Testis (tissue), 3 donors: Measurements from ENCODE around the gene ADRA2B. TPM values are rescaled to one million over a fixed set of nuclear protein-coding genes. Genes with fewer than 3 reads are reported as not detected.
A peak's percentile ranks its signal among the peaks of the same experiment; 100 is the strongest.

Experiments used
- DNase-seq: peaks from one replicate; pipeline ENCODE4 v3.0.0-alpha.2; 2019
- H3K27ac ChIP-seq, 2 donors: fragments of 200-600 bp; sonication (generic); one replicate each; pipeline ENCODE4 v1.5.1; 2019
- H3K27me3 ChIP-seq: fragments of 200-600 bp; sonication (generic); one replicate; pipeline ENCODE4 v1.5.1; 2019
- H3K36me3 ChIP-seq: fragments of 200-600 bp; sonication (generic); one replicate; pipeline ENCODE4 v1.5.1; 2017; ENCODE audit warnings: low read depth; ENCODE audit errors: missing control alignments
- H3K4me1 ChIP-seq: fragments of 200-600 bp; sonication (generic); one replicate; pipeline ENCODE4 v1.5.1; 2019
- H3K4me3 ChIP-seq, 2 donors: fragments of 200-600 bp; sonication (generic); one replicate each; pipeline ENCODE4 v1.5.1; 2017 to 2019
- H3K9me3 ChIP-seq: fragments of 200-600 bp; sonication (generic); one replicate; pipeline ENCODE4 v1.5.1; 2017
- CTCF ChIP-seq, 3 experiments: fragments of 450-650 bp in 2 of 3; fragments of 200-600 bp in 1 of 3; sonication (generic) in 1 of 3; IDR thresholded peaks; one replicate each; pipeline ENCODE4 v1.5.1; 2016 to 2019; ENCODE audit warnings: antibody characterized with exemption in 3 of 3, mild to moderate bottlenecking in 2 of 3, moderate library complexity in 1 of 3
- POLR2A ChIP-seq: fragments of 450-650 bp; IDR thresholded peaks from one replicate; pipeline ENCODE4 v1.6.1; 2017; ENCODE audit warnings: antibody characterized with exemption, mild to moderate bottlenecking, moderate library complexity
- WGBS, 2 donors: methylation state at CpG; one replicate each; pipeline ENCODE4 v1.1.5; 2018; 5-methylcytosine and 5-hydroxymethylcytosine counted together
- intact Hi-C: fragments of 100-400 bp; cut with DNase I; formaldehyde crosslinking; loops from one replicate; pipeline ENCODE4 v1.15.1; 2023; ENCODE audit warnings: low total_unique reads
- polyA plus RNA-seq: library from polyadenylated mRNA; stranded (reverse); fragments of 350-450 nt; fragmentation: Illumina TruSeq; extraction: RNeasy Lipid Tissue Mini Kit (QIAGEN cat#74804); gene quantifications from one replicate; pipeline ENCODE4 v1.2.3, GENCODE V29; 2014; ENCODE audit warnings: low read depth, low replicate concordance; ENCODE audit not compliant: insufficient read depth
- total RNA-seq, 2 donors: library from RNA; depleted of rRNA; stranded (reverse); fragments of >200 nt; gene quantifications; one replicate each; pipeline ENCODE4 v1.2.3, GENCODE V29; 2016

ADRA2B gene
- total and polyA plus RNA-seq, 3 donors from 2014 or later = 2.1 to 2.6 (median 2.4) TPM

GRCh38 chr2:96146153-96146880 is 29.9 kb upstream of the ADRA2B start:
- H3K4me3 ChIP-seq = no peak overlapping the region
- peak overlapping the region; percentile 36 to 54 for H3K27ac ChIP-seq
- intact Hi-C loops = no loop called here
- peak; percentile 47 for DNase-seq
- H3K27me3 ChIP-seq = no peaks in the 10 kb centered on the region
- peaks cover 33% of the 10 kb centered on the region for H3K4me1 ChIP-seq
- H3K9me3 ChIP-seq = no peaks in the 10 kb centered on the region
- H3K36me3 ChIP-seq = no peaks in the 10 kb centered on the region
- TF ChIP-seq CTCF (IDR thresholded peaks at IDR 0.05) (no peak), POLR2A (no peak)
- 27 to 33% methylated on average over 10 to 20 of the region's 20 CpGs for WGBS, 2 donors

- Histone ChIP-seq H3K36me3 (no peaks in the 10 kb centered on the region), H3K27ac (peak overlapping the region; percentile 18 to 54), H3K4me1 (peaks cover 33% of the 10 kb centered on the region), H3K4me3 (no peak overlapping the region), H3K9me3 (no peaks in the 10 kb centered on the region), H3K27me3 (no peaks in the 10 kb centered on the region)
- 22 to 34% methylated on average over 3 of the region's 3 CpGs for WGBS, 2 donors
- DNase-seq = no peak
- TF ChIP-seq POLR2A (no peak), CTCF (IDR thresholded peaks at IDR 0.05) (no peak)
- intact Hi-C loops = no loop called here
Measured at GRCh38 chr2:96145848-96146152, 29.4 kb upstream of the ADRA2B start.

- intact Hi-C loops = no loop called here
- H3K27me3 ChIP-seq = no peaks in the 10 kb centered on the region
- peak; percentile 85 for DNase-seq
- peak within 1 kb of the TSS; percentile 18 to 54 for H3K27ac ChIP-seq
- peak within 1 kb of the TSS; percentile 43 to 65 for H3K4me3 ChIP-seq
- 2 to 5% methylated on average over 17 to 80 of the region's 94 CpGs for WGBS, 2 donors
- H3K36me3 ChIP-seq = no peaks in the 10 kb centered on the region
- peaks cover 33% of the 10 kb centered on the region for H3K4me1 ChIP-seq
- no peak for TF ChIP-seq POLR2A
- no peaks in the 10 kb centered on the region for H3K9me3 ChIP-seq
Measured at GRCh38 chr2:96145036-96145847, 28.9 kb upstream of the ADRA2B start, which contains the start of gene DUSP2. Gene DUSP2 (minus strand): TSS chr2:96145440. CDS start chr2:96145354, 86 bp downstream.

GRCh38 chr2:96144481-96145035 is 28.2 kb upstream of the ADRA2B start:
- 8% methylated on average over 33 of the region's 35 CpGs; no CpG with 5 or more reads in 1 of the 2 donors for WGBS, 2 donors
- Histone ChIP-seq H3K27ac (no peak overlapping the region), H3K27me3 (no peaks in the 10 kb centered on the region), H3K36me3 (no peaks in the 10 kb centered on the region), H3K9me3 (no peaks in the 10 kb centered on the region), H3K4me3 (peak overlapping the region; percentile 43 to 65), H3K4me1 (peaks cover 33% of the 10 kb centered on the region)
- no peak for DNase-seq
- intact Hi-C loops = no loop called here
- TF ChIP-seq POLR2A (no peak), CTCF (IDR thresholded peaks at IDR 0.05) (no peak)

- DNase-seq = no peak
- peaks cover 32% of the 10 kb centered on the region for H3K4me1 ChIP-seq
- H3K36me3 ChIP-seq = no peaks in the 10 kb centered on the region
- H3K4me3 ChIP-seq = peak overlapping the region in 1 of 2 donors; percentile 65
- H3K27ac ChIP-seq = no peak overlapping the region
- intact Hi-C loops = no loop called here
- H3K9me3 ChIP-seq = no peaks in the 10 kb centered on the region
- TF ChIP-seq POLR2A (no peak), CTCF (IDR thresholded peaks at IDR 0.05) (no peak)
- 63 to 80% methylated on average over 11 to 23 of the region's 23 CpGs for WGBS, 2 donors
- H3K27me3 ChIP-seq = no peaks in the 10 kb centered on the region
Measured at GRCh38 chr2:96143848-96144480, 27.6 kb upstream of the ADRA2B start.
